OCI-LY1 (cell line): ENCODE measurements around the gene NKAP.

Source experiments
- EZH2 ChIP-seq: fragments of 200-600 bp; sonication (generic), shearing (Covaris generic); IDR thresholded peaks from 2 replicates; pipeline ENCODE4 v1.8.0; 2017; ENCODE audit warnings: borderline replicate concordance, mixed run types, mild to moderate bottlenecking, antibody characterized with exemption, low read length, moderate library complexity, mixed read lengths
- TF ChIP-seq, protein P1 (sequence below): fragments of 200-600 bp; sonication (generic), shearing (Covaris generic); IDR thresholded peaks from 2 replicates; pipeline ENCODE4 v1.5.1; 2017; ENCODE audit warnings: mild to moderate bottlenecking, antibody characterized with exemption, low read length, moderate library complexity, mixed read lengths

GRCh38 chrX:119917877-119918276 lies 25.7 kb downstream of the NKAP start:
- no peak for TF ChIP-seq EZH2
- TF ChIP-seq, protein P1, sequence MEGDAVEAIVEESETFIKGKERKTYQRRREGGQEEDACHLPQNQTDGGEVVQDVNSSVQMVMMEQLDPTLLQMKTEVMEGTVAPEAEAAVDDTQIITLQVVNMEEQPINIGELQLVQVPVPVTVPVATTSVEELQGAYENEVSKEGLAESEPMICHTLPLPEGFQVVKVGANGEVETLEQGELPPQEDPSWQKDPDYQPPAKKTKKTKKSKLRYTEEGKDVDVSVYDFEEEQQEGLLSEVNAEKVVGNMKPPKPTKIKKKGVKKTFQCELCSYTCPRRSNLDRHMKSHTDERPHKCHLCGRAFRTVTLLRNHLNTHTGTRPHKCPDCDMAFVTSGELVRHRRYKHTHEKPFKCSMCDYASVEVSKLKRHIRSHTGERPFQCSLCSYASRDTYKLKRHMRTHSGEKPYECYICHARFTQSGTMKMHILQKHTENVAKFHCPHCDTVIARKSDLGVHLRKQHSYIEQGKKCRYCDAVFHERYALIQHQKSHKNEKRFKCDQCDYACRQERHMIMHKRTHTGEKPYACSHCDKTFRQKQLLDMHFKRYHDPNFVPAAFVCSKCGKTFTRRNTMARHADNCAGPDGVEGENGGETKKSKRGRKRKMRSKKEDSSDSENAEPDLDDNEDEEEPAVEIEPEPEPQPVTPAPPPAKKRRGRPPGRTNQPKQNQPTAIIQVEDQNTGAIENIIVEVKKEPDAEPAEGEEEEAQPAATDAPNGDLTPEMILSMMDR: no peak
